Middle frontal gyrus (tissue), 1 donor: Measurements from ENCODE around the gene TBC1D30.
"Not testable (repeated sequence)": the region's sequence is repeated elsewhere in the genome, so short reads cannot be mapped to it uniquely, and the experiment has no call there.

ENCODE experiments used
- DNase-seq: peaks from one replicate; pipeline ENCODE4 v3.0.0-alpha.2; 2015; ENCODE audit warnings: low spot score; ENCODE audit errors: extremely low spot score

TBC1D30 gene

GRCh38 chr12:64824500-64825142 lies at the start of gene TBC1D30:
Gene TBC1D30, plus strand, starts transcription at chr12:64824647. Its CDS starts 233 bp downstream, at chr12:64824880.
- DNase-seq, result no peak

GRCh38 chr12:64775147-64775736 lies 49.2 kb upstream of the TBC1D30 start:
- DNase-seq, result not testable (repeated sequence)

GRCh38 chr12:64779354-64779974 lies 45.0 kb upstream of the TBC1D30 start:
- no peak for DNase-seq

GRCh38 chr12:64780132-64780530 lies 44.3 kb upstream of the TBC1D30 start:
- DNase-seq, result no peak

GRCh38 chr12:64780531-64781279 lies 43.7 kb upstream of the TBC1D30 start:
- DNase-seq, result no peak

GRCh38 chr12:64781280-64782190 lies 42.9 kb upstream of the TBC1D30 start:
- DNase-seq, result no peak

GRCh38 chr12:64782191-64782876 lies 42.1 kb upstream of the TBC1D30 start:
- DNase-seq, result no peak

- no peak for DNase-seq
Measured at GRCh38 chr12:64785838-64786237, 38.6 kb upstream of the TBC1D30 start.

GRCh38 chr12:64790166-64790565 lies 34.3 kb upstream of the TBC1D30 start:
- DNase-seq, result no peak

GRCh38 chr12:64791036-64791435 lies 33.4 kb upstream of the TBC1D30 start:
- no peak for DNase-seq

- DNase-seq, result no peak
Measured at GRCh38 chr12:64792128-64792527, 32.3 kb upstream of the TBC1D30 start.

- no peak for DNase-seq
Measured at GRCh38 chr12:64793610-64794009, 30.8 kb upstream of the TBC1D30 start.

GRCh38 chr12:64794305-64794704 lies 30.1 kb upstream of the TBC1D30 start:
- no peak for DNase-seq

GRCh38 chr12:64796205-64796845 lies 28.1 kb upstream of the TBC1D30 start:
- peak; percentile 47 for DNase-seq

GRCh38 chr12:64797156-64797555 lies 27.3 kb upstream of the TBC1D30 start:
- no peak for DNase-seq

GRCh38 chr12:64798165-64798564 lies 26.3 kb upstream of the TBC1D30 start:
- DNase-seq, result no peak

GRCh38 chr12:64800640-64801039 lies 23.8 kb upstream of the TBC1D30 start:
- DNase-seq, result no peak

- DNase-seq, result no peak
Measured at GRCh38 chr12:64801381-64801780, 23.1 kb upstream of the TBC1D30 start.

GRCh38 chr12:64802180-64802775 lies 22.2 kb upstream of the TBC1D30 start:
- DNase-seq, result peak; percentile 32

GRCh38 chr12:64806173-64806572 lies 18.3 kb upstream of the TBC1D30 start:
- DNase-seq, result no peak
